ENCODE measurements around the gene RGL4.

RGL4 gene

DNA sequence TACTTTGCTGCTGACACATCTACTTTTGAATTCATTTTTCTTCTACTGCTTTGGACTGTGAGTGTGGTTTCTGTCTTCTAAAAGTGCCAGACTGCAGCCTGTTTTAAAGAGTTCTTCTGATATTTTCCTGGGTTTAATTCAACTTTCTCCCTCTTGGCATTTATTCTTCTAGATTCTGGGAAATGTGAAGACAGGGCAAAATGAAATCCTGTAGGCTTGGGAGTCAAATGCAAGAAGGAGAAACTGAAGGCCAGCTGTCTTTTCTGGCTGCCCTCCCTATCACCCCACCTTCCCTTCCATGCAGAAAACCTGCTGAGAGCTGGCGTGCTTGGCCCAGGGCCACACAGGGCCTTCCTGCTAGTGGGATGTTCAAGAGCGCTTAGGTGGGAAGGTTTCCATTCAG lies 52.5 kb downstream of the RGL4 start:
- DNase-seq (ENCODE audit: low spot score): no peak

DNA sequence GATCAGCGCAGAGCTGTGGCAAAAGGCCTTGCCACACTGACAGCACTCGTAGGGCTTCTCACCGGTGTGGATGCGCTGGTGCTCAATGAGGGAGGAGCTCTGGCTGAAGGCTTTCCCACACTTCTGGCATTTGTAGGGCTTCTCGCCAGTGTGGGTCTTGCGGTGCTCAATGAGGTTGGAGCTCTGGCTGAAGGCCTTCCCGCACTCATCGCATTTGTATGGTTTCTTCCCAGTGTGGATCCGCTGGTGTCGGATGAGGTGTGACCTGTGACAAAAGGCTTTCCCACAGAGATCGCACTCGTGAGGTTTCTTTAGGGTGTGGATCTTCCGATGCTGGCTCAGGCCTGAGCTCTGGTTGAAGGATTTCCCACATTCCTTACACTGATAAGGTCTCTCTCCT lies 53.2 kb downstream of the RGL4 start:
- no peak for DNase-seq (ENCODE audit: low spot score)

DNA sequence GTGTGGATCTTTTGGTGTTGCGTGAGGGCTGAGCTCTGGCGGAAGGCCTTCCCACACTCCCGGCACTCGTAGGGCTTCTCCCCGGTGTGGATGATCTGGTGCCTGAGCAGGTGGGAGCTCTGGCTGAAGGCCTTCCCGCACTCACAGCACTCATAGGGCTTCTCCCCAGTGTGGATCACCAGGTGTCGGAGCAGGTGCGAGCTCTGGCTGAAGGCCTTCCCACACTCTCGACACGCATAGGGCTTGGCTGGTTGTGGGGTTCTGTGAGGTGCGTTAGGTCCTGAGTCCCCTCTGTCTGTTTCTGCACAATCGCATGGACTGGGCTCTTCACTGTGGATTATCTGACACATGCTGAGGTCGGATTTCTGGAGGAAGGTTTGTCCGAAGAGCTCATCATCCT lies 53.7 kb downstream of the RGL4 start:
- no peak for DNase-seq (ENCODE audit: low spot score)

DNA sequence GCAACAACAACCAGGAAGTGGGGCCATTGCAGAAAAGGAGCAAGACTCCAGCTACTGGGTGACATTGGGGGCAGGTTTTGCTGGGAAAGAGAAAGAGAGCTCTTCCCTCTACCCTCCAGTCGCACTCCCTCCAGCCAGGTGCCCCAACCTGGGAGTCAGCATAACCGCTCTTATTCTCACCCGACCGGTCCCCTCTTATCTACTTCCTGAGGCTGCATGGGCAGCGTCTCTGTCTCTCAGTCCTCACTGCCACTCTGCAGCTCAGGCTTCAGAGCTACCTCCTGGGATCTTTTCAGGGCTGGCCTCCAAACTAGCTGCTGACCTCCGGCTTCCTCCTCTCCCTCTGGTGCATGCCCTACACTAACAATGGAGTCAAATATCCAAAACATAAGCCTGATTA lies 55.0 kb downstream of the RGL4 start:
- no peak for DNase-seq (ENCODE audit: low spot score)

Data from putamen (tissue), 1 donor.